GM21528 (cell line): Measurements from ENCODE around the gene TNFRSF14.

ENCODE experiments used
- ATAC-seq: cut with Tn5 transposase; IDR thresholded peaks from one replicate; pipeline ENCODE4 v1.9.1; 2021; ENCODE audit warnings: mild to moderate bottlenecking, moderate library complexity; ENCODE audit not compliant: unreplicated experiment, low FRiP score

TNFRSF14 gene

DNA sequence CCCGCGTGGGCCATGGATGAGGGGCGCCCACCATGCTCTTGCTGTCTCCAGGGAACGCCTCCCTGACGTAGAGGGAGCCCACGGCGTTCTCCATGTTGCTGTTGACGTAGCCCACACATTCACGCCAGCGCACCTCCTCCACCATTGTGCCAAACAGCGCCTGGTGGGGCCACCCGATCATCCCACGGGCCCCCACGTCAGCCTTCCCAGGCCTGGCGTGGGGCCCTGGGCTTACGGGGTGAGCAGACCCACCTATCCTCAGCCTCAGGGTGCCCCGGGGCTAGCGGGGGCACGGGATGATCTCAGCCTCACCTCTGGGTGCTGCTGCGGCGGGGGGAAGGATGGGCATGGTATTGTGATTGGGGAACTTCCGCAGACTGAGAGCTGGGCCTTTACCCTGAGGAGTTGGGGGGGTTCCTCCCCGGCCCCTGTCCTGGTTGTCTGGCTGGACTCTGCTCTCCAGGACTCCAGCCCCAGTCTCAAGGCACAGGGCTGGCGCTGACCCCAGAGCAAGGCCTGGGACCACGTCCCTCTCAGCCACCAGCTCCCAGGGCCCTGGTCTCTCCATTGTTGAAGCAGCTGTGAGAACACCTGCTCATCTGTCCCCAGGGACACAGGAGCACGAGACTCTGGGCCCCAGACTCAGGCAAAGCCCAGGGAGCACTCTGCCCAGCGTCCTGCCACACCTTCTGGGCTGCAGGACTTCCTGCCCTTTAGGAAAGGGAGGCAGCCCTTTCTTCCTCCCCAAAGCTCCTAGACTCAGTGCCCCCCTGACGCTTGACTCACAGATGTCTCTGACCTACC, 40.6 kb downstream of the TNFRSF14 start:
- ATAC-seq: no peak

DNA sequence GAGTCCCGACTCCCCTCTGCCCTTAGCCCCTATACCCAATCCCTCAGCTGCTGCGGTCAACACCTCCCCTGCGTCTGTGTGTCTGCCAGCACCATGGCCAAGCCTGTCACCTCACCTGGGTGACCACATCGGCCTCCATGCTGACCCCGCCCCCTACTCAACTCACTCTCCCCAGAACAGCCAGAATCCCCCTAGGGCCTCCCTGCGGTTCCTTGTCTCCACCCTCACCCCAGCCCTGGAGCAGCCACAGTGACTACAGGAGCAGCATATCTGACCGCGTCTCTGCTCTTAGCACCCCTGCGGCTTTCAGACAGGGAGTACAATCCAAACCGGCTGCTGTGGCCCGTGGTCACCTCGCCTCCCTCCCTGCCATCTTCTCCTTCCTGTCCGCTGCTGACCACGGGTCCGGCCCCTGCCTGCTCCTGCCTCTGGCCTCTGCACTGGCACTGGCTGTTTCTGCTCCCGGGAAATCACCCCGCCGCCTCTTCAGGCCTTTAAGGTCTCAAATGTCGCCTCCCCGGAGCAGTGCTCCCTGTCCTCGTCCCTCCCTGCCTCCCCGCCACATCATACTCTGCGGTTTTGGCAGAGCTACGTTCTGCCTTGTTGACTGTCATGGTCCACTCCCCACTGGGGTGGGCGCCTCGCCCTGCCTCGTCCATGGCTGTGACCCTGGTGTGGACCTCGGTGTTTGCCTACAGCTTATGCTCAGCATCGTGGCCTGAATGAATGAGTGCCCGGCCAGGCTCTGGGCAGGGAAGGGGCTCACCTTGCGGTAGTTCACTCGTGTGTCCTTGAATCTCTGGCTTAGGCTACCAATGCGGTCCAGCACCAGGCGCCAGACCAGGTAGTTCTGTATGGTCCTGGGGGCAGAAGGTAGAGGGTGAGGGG, 41.5 kb downstream of the TNFRSF14 start:
- no peak for ATAC-seq

DNA sequence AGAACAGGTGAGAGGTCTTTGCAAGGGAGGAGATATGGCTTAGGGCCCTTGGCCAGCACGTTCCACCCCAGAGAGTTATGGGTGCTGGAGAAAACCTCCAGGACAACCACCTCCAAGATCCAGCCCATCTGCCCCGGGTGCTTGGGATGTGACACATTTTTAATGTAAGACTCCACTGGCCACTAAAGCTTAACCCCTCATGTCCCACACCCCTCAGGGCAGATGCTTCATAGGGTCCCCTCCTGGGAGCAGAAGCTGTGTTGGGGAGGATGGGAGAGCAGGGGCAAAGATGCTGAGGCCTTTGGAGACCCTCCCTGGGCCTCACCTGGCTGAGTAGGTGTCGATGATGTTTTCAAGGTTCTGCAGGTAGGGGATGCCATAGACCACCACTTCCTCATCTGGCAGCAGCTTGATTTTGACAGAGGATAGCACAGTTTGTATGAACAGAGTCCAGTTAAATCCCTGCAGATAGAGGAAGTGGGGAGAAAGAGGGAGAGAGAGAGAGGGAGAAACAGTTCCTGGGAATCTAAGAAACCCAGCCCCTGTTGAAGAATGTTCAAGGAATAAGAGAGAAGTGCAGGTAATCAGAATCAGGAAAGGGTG, 42.3 kb downstream of the TNFRSF14 start:
- ATAC-seq: no peak

DNA sequence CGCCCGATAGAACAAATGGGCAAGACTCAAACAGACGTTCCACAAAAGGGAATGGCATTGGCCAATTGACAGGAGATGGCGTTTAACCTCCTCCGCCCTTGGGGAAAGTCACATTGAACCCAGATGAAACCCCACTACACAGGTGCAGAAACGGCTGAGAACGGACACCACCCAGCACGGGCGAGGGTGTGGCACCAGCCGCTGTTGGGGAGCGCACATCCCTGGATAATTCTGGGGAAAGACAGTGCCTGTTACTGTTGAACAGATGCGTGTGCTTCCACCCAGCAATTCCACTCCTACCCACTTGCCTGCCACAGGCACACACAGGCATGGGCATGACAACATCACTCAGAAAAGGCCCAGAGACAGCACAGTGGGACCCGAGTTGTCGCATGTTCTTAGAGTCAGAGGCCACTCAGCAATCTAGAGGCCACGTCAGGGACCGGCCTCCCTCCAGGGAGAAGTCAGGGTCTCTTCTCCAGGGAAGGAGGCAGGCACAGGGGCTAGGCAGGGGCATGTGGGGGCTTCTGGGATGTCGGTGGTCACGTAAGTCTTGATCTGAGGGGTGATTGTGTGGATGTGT, 45.6 kb downstream of the TNFRSF14 start:
- no peak for ATAC-seq

DNA sequence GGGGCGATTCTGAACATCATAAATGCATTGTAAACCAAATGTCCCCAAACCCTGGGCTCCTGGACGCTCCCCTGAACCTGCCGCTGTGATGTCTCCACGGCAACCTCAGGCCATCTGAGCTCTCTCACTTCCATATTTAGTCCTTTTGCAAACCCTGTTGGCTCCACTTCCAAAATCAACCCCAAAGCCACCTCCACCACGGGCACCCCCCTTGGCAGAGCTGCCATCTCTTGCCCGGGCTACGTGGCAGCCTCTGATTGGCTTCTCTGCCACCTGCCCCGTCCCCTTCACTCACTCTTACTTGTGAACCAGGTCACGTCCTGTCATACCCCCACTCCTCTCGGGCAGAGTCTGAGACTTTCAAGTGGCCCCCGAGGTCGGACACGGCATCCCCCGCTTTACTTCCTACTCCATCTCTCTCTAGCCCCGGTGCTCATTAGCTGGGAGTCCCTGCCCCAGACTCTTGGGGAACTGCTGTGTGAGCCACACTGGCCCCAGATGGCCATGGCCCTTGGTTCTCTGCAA, 46.2 kb downstream of the TNFRSF14 start:
- ATAC-seq: no peak

DNA sequence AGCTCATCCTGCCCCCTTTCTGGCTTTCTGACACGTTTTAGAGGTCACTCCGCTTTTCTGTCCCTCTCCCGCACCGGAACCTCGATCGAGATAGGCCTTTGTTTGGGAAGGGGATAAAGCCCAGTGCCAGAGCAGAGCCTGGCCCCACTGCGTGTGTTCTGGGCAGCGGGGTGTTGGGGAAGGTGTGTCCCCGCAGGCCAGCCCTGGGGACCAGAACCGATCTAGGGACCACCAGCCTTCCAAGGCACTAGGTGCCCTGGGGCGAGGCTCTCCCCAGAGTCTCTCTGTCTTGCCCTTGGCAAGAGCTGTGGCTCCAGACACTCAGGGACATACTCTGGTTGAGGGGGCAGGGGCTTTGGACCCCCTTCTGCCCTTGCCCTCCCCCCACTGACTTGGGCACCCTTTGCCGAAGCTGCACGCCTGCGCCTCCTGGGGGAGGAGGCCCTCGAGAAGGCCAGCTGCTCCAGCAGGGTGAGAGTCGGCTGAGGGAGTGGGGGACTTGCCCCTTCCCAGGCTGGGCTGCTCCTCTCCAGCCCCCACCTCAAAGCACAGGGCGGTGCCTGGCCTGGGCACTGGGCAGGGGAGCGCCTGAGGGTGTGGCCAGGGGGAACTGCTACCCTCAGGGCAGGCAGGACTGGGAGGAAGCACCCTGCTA, 46.8 kb downstream of the TNFRSF14 start:
- ATAC-seq: no peak

DNA sequence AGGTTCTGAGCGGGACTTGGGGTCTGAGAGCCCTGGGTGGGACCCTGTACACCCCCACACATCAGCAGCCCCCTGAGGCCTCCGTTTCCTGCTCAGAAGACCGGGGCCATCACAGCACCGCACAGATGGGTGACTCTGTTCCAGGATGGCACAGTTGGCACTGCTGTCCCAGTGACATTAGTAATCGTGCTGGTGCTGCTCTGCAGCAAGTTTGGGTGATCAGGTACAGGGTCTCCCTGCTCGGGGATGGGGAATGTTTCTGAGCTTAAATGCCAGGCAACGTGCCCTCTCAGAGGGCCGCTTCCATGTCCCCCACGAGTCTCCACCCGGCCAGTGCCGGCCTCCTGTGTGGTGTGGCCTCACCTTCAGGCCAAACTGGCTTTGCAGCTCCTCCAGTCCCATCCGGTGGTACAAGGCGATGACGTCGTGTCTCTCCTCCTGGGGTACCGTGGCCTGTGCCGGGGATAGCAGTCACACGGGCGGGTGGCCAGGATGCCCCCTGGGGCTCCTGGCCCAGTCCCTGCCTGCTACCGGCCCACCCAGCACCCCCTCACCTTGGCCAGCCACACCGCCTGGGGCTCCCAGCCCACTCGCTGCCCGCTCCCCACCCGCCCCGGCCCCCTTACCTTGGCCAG, 47.5 kb downstream of the TNFRSF14 start:
- no peak for ATAC-seq

DNA sequence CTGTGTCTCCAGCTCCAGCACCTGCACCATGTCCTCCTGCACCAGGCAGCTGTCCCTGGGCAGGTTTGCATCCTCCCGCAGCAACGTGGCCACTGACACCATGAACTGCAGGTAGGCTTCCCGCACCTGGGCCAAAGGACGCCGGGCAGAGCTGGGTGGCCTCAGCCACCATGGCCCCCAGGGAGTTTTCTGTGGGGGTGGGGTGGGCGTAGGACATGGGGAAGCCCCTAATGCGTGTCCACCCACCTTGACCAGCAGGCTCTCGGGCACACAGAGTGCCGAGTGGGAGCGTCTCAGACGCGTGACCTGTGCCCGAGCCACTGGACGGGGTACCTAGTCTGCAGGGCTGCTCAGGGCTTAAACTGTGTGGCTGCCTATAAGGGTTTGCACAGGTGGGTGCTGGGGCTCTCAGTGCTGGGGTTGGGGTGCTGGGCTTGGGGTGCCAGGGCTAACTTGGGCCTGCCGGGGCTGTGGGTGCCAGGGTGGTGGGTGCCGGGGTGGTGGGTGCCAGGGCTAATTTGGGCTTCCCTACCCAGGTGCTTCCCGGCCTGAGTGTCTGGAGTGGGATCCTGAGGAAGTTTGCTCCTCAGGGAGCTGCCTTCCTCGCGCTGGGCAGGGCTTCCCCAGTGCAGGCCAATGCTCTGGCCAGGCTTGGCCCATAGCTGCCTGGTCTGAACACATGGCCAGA, 48.1 kb downstream of the TNFRSF14 start:
- no peak for ATAC-seq

DNA sequence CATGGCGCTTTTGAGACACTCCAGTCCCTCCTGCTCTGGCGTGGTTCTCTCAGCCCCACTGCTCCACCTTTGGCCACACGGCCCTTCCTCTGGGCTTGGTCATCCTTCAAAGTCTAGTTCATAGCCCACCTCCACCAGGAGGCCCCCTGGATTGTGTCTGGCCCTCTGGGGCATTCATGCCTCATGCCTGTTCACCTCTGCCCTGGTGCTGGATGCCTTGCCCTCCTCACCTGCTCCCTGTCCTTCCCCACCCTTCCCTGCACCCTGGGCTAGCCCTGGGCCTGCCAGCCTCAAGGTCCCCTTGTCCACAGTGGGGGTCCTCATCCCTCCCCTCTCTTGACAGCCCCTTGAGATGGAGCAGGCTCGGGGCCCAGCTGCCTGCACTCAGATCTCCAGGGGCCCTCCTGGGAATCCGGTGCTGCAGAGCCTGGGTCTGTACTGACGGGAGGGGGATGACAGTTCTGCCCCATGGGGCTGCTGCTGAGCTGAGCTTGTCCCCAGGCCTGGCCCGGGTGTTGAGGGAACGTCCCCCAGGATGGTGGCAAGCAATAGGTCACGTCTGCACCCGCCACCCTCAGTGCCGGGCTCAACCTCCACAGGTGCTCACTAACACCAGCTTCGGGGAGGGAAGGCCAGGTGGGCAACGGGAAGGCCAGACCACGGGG, 48.8 kb downstream of the TNFRSF14 start:
- no peak for ATAC-seq

DNA sequence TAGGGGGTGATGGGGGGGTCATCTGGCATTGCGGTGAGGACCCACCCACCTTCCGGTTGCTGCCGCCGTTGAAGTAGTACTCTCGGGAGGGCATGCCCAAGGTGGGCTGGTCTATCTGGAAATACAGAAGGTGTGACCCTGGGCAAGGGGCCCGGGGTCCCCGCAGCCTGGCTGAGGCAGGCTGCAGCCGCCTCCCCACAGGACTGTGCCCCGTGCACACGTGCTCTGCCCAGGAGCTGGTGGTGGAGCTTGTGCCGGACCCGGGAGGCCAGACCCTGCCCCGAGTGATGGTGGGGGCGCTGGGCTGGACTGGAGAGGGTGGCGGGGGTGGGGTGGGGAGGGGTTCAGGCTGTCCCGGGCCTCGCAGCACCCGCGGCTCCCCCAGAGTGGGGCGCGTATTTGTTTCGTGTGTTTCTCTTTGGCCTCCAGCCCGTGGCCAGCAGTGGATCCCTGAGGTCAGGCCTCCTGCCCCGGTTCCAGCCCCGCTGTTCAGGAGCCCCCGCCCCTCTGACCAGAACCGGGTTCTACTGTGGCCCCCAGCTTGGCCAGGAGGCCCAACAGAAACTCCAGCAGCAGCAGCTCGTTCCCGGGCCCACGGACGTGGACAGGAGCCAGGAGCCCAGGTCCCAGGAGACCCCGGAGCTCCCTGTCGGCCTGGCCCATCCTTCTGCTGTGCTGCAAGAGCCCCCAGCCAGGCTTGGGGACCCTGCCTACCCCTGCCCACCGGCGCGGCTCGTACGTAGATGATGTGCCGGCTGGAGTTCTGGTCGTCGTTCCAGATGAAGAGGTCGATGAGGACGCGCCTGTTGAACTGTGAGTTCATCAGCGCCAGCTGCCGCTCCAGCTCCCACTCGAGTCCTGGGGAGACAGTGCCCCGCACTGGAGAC, 49.6 kb downstream of the TNFRSF14 start:
- no peak for ATAC-seq

DNA sequence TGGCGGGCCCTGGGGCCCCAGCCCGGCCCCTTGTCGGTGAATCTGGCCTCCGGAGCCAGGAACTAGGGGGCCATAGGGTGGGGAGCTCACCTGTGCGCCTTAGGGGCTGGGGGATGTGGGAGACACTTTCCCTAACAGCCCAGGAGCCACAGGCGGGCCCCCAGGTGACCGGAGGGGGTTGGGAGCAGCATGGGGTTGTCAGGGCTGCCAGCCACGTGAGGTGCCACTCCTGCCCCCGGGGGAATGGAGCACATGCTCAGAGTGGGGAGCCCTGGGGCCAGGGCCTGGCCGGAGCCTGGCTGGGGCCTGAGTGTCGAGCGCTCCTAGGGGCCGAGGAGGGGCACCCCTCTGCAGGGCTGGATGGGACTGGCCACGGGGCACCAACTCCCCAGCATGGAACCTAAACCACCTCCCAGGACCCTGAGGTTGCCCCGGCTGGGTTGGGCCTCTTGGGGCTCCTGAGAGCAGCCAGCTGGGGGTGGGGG, 50.3 kb downstream of the TNFRSF14 start:
- no peak for ATAC-seq

DNA sequence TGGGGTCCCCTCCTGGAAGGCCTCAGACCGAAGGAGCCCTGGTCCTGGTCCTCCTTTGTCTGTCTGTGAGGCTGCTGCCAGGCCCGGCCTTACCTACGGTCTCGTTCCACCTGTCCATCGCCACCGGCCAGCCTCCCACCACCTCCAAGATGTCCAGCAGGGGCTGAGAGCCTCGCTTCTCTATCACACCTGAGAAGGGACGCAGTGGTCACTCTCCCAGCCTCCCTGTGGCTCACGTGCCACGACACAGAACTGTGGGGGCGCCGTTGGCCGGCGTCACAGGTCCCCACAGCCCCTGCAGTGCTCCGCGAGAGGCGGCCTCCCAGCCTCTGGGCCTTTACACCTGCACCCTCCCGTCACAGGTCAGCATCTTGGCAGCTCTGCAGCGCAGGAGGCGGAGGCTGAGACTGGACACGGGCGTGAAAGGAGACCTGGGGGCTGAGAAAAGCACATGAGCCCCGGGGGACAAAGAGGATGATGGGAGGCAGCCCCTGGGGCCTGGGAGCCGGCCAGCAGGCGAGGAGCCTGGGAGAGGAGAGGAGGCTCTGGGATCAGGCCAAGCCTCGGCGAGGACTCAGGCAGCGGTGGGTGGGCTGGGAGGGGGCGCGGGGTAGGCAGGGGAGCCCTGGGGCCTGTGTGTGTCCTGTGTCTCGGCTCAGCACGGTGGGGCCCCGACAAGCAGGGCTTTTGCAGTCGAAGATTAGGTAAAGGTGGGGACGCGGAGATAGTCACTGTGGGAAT, 50.9 kb downstream of the TNFRSF14 start:
- no peak for ATAC-seq

DNA sequence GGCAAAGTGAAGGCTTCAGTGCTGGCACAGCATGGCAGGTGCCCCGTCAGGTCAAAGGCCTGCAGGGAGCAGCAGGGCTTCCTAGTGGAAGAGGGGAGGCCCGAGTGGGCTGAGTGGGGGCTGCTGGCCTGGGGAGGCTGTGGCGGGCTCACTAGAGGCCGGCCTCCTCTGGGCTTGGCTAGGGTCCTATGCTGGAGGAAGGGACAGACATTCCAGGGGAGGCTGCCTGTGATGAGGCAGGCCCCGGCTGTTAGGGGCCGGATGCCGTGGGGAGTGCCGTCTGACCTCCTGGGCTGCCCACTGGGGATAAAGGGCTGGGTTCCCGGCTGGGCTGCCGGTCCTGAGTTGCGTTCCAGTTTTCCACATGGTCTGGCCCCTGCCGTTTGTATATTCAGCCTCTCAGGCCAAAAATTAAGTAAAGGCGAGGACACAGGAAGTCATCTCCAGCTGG, 51.5 kb downstream of the TNFRSF14 start:
- ATAC-seq: no peak

DNA sequence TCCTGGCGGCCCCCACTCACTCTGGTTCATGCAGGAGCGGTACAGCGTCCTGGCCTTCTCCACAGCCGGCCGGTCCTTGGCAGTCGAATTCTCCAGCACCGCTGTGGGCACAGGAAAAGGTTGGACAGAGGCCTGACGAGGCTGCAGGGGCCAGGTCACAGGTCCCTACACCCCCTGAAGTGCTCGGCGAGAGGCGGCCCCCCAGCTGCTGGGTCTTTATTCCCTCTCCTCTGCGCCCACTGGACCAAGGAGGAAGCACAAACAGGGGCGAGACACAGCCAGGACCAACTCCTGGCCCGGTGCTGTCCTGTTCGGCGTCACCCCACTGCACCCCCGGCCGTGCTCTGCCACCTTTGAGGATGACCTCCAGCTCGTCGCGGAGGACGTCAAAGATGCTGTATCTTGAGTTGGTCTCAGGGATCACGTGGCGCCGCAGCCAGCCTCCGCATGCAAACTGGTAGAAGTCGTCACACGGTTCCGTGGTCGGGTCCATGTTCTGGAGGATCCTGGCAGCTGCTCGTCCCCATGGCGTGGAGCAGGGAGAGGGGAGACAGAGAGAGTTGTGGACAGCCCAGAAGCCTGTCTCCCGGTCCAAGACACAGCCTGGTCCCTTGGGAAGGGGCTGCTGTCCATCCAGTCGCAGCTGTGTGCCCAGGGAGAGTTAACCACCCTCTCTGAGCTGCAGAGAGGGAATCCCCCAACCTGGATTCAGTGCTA, 53.3 kb downstream of the TNFRSF14 start:
- no peak for ATAC-seq

DNA sequence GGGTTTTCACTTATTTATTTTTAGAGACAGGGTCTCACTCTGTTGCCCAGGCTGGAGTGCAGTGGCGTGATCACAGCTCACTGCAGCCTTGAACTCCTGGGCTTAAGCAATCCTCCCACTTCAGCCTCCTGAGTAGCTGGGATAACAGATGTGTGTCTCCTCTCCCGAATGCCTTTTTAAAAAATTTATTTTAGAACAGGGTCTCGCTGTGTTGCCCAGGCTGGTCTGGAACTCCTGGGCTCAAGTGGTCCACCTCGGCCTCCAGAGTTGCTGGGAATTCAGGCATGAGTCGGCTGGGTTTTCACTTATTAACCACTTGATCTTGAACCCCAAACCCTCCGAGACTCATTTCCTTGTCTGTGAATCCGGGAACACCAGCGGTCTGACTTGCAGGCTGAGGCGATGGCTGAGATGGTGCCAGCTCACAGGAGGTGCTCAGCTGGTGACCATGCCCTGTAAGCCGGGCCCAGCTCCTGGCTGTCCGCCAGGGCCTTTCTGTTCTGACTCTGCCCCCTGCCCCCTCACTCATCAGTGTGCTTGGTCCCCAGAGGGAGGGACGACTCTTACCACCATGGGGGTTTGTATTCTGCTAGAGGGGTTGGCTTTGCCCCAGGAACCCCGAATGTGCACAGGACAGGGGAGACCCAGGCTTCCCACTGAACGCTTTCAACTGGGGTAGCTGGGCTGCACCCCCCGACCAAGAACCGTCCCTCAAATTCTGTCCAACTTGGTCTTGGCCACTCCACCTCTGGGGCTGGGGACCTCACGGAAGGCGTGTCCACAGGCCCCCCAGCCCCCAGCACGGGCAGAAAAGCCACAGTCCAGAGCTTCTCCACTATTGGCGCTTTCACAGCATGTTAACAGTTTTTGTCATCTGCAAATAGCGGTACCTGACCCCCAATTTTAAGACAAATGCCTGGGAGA, 54.1 kb downstream of the TNFRSF14 start:
- no peak for ATAC-seq
